PC-3 (cell line): ENCODE data around the gene AEBP1.

Experiments
- EZH2 ChIP-seq: fragments of 300-600 bp; sonication (generic); IDR thresholded peaks from one replicate; pipeline ENCODE4 v1.6.1; 2017; ENCODE audit warnings: antibody characterized with exemption, mild to moderate bottlenecking, low read length; ENCODE audit not compliant: unreplicated experiment
- EZH2phosphoT487 ChIP-seq: fragments of 300-600 bp; sonication (generic); IDR thresholded peaks from 2 replicates; pipeline ENCODE4 v1.6.1; 2018; ENCODE audit warnings: mild to moderate bottlenecking, antibody characterized with exemption, low read length, borderline replicate concordance
- TF ChIP-seq, protein P1 (sequence below): fragments of 300-600 bp; sonication (generic); conservative IDR thresholded peaks from 2 replicates; pipeline ENCODE4 v1.5.1; 2017; ENCODE audit warnings: antibody characterized with exemption, low read depth, mild to moderate bottlenecking, low read length

GRCh38 chr7:44080118-44080517 lies 24.0 kb upstream of the AEBP1 start:
- TF ChIP-seq, protein P1, sequence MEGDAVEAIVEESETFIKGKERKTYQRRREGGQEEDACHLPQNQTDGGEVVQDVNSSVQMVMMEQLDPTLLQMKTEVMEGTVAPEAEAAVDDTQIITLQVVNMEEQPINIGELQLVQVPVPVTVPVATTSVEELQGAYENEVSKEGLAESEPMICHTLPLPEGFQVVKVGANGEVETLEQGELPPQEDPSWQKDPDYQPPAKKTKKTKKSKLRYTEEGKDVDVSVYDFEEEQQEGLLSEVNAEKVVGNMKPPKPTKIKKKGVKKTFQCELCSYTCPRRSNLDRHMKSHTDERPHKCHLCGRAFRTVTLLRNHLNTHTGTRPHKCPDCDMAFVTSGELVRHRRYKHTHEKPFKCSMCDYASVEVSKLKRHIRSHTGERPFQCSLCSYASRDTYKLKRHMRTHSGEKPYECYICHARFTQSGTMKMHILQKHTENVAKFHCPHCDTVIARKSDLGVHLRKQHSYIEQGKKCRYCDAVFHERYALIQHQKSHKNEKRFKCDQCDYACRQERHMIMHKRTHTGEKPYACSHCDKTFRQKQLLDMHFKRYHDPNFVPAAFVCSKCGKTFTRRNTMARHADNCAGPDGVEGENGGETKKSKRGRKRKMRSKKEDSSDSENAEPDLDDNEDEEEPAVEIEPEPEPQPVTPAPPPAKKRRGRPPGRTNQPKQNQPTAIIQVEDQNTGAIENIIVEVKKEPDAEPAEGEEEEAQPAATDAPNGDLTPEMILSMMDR: no peak
- TF ChIP-seq EZH2: no peak
- no peak for TF ChIP-seq EZH2phosphoT487
